Pancreas (tissue), 10 donors: Measurements from ENCODE around the gene MYL7. TPM values are rescaled to one million over a fixed set of nuclear protein-coding genes. Genes with fewer than 3 reads are reported as not detected.

ENCODE experiments used
- ATAC-seq, 4 donors: fragments of 200-7000 bp; cut with Tn5 transposase; one replicate each; pipeline versions ENCODE4 v1.8.0 to v1.9.1; 2020; ENCODE audit warnings: mild to moderate bottlenecking in 4 of 4, moderate library complexity in 4 of 4
- DNase-seq, 6 donors: peaks; one replicate each; pipeline ENCODE4 v3.0.0-alpha.2; 2020
- FAIRE-seq: peaks from 2 replicates; lab custom pipeline; 2012; peaks lifted over from hg19 to GRCh38; lab: Jason Lieb, UNC
- H3K27ac ChIP-seq, 4 donors: fragments of 200-600 bp; sonication (generic); 1 replicate in 3 of 4; 2 replicates in 1 of 4; pipeline versions ENCODE4 v1.5.0 to v1.8.0; 2020
- H3K27me3 ChIP-seq, 4 donors: fragments of 200-600 bp; one replicate each; pipeline ENCODE4 v1.8.0; 2021
- H3K36me3 ChIP-seq, 3 donors: fragments of 200-600 bp; sonication (generic) in 1 of 3; one replicate each; pipeline versions ENCODE4 v1.5.0 to v1.8.0; 2020 to 2021
- H3K4me1 ChIP-seq, 3 donors: fragments of 200-600 bp; one replicate each; pipeline ENCODE4 v1.8.0; 2021
- H3K4me3 ChIP-seq, 4 donors: fragments of 200-600 bp; sonication (generic) in 2 of 4; one replicate each; pipeline versions ENCODE4 v1.5.0 to v1.8.0; 2020 to 2021
- H3K9me3 ChIP-seq, 4 donors: fragments of 200-600 bp; one replicate each; pipeline ENCODE4 v1.8.0; 2021
- CTCF ChIP-seq, 4 donors: fragments of 200-600 bp; sonication (generic) in 3 of 4; IDR thresholded peaks; one replicate each; pipeline versions ENCODE4 v1.5.0 to v1.8.0; 2021; ENCODE audit warnings: antibody characterized with exemption in 4 of 4
- WGBS, 2 donors: extraction: QIAGEN DNeasy Blood & Tissue Kit; methylation state at CpG; one replicate each; pipeline ENCODE4 v1.1.7; 2013; 5-methylcytosine and 5-hydroxymethylcytosine counted together
- intact Hi-C, 3 donors: fragments of 100-400 bp; cut with DNase I; formaldehyde crosslinking; loops; one replicate each; pipeline versions ENCODE4 v1.11.1 to v1.14.2; 2022
- polyA plus RNA-seq, 2 donors: library from polyadenylated mRNA; stranded (reverse); fragments of 200-250 nt; gene quantifications; one replicate each; pipeline ENCODE4 v1.2.3, GENCODE V29; 2013
- total RNA-seq, 6 donors: library from RNA; stranded (reverse); fragmentation: NEBNext Ultra II Directional in 4 of 6; extraction: Animal tissue kit (Norgen Biotek cat#: 25700) in 4 of 6; gene quantifications; one replicate each; pipeline versions ENCODE4 v1.2.1 to v1.2.4, GENCODE V29; 2021 to 2023
- donor health status: healthy with polysubstance abuse.
- donor health status: DM: no; HTN: no; CAD: no; lungs with moderate emphysema.
- donor health status: DM: no; HTN: no; CAD: no.
- donor health status: control.
- donor health status: control.
- donor health status: Bipolar disorder and iron deficiency.
- donor health status: DM: yes; HTN: yes; CAD: no.
- donor health status: DM: no; HTN: no; CAD: no.
- donor health status: DM: no; HTN: no; CAD: no.
- donor health status: DM: yes; HTN: yes; CAD: no.

MYL7 gene
- total and polyA plus RNA-seq, 8 donors = 0.94 to 2.3 (median 1.9) TPM; not detected in 5

- no peak for TF ChIP-seq CTCF (IDR thresholded peaks at IDR 0.05)
- no peak for ATAC-seq
- Histone ChIP-seq H3K36me3 (no peaks in the 10 kb centered on the region), H3K4me3 (no peak overlapping the region), H3K27me3 (no peaks in the 10 kb centered on the region), H3K9me3 (no peaks in the 10 kb centered on the region), H3K4me1 (no peaks in the 10 kb centered on the region), H3K27ac (no peak overlapping the region)
- no peak for FAIRE-seq
- DNase-seq = no peak
- intact Hi-C loops = no loop called here
- 69 to 77% methylated on average over 3 of the region's 3 CpGs for WGBS, 2 donors
These were observed 13.6 kb upstream of the MYL7 start for GRCh38 chr7:44154703-44155102.

GRCh38 chr7:44153948-44154335, 12.8 kb upstream of the MYL7 start:
- intact Hi-C loops = no loop called here
- Histone ChIP-seq H3K9me3 (no peaks in the 10 kb centered on the region), H3K4me3 (no peak overlapping the region), H3K27ac (no peak overlapping the region), H3K27me3 (no peaks in the 10 kb centered on the region), H3K36me3 (no peaks in the 10 kb centered on the region), H3K4me1 (no peaks in the 10 kb centered on the region)
- ATAC-seq (no peak), FAIRE-seq (no peak), DNase-seq (no peak)
- WGBS, 2 donors = 80 to 84% methylated on average over 5 of the region's 5 CpGs
- TF ChIP-seq CTCF (IDR thresholded peaks at IDR 0.05) = no peak

GRCh38 chr7:44152971-44153947, 12.1 kb upstream of the MYL7 start:
- WGBS, 2 donors = 74 to 75% methylated on average over 22 of the region's 22 CpGs
- no peaks in the 10 kb centered on the region for H3K9me3 ChIP-seq
- no peaks in the 10 kb centered on the region for H3K4me1 ChIP-seq
- H3K36me3 ChIP-seq = no peaks in the 10 kb centered on the region
- no peak for TF ChIP-seq CTCF (IDR thresholded peaks at IDR 0.05)
- no peak overlapping the region for H3K27ac ChIP-seq
- no peak overlapping the region for H3K4me3 ChIP-seq
- intact Hi-C loops = no loop called here
- ATAC-seq (peak in 2 of 4 donors; percentile 26 to 43), FAIRE-seq (no peak), DNase-seq (peak in 2 of 6 donors; percentile 11 to 67)
- no peaks in the 10 kb centered on the region for H3K27me3 ChIP-seq

GRCh38 chr7:44151956-44152355, 10.8 kb upstream of the MYL7 start:
- TF ChIP-seq CTCF (IDR thresholded peaks at IDR 0.05) = no peak
- no peaks in the 10 kb centered on the region for H3K36me3 ChIP-seq
- 84 to 90% methylated on average over 9 of the region's 9 CpGs for WGBS, 2 donors
- no peak overlapping the region for H3K4me3 ChIP-seq
- H3K27ac ChIP-seq = no peak overlapping the region
- no peaks in the 10 kb centered on the region for H3K27me3 ChIP-seq
- FAIRE-seq = no peak
- no peaks in the 10 kb centered on the region for H3K9me3 ChIP-seq
- ATAC-seq = no peak
- H3K4me1 ChIP-seq = no peaks in the 10 kb centered on the region
- DNase-seq = peak in 1 of 6 donors; percentile 55
- intact Hi-C loops = no loop called here
